GM18868 (cell line): ENCODE data around the gene BICRA.
"Not testable (repeated sequence)": the region's sequence is repeated elsewhere in the genome, so short reads cannot be mapped to it uniquely, and the experiment has no call there.

ENCODE experiments used
- ATAC-seq: cut with Tn5 transposase; IDR thresholded peaks from one replicate; pipeline ENCODE4 v1.9.1; 2021; ENCODE audit warnings: mild to moderate bottlenecking, moderate library complexity; ENCODE audit not compliant: unreplicated experiment

BICRA gene

DNA sequence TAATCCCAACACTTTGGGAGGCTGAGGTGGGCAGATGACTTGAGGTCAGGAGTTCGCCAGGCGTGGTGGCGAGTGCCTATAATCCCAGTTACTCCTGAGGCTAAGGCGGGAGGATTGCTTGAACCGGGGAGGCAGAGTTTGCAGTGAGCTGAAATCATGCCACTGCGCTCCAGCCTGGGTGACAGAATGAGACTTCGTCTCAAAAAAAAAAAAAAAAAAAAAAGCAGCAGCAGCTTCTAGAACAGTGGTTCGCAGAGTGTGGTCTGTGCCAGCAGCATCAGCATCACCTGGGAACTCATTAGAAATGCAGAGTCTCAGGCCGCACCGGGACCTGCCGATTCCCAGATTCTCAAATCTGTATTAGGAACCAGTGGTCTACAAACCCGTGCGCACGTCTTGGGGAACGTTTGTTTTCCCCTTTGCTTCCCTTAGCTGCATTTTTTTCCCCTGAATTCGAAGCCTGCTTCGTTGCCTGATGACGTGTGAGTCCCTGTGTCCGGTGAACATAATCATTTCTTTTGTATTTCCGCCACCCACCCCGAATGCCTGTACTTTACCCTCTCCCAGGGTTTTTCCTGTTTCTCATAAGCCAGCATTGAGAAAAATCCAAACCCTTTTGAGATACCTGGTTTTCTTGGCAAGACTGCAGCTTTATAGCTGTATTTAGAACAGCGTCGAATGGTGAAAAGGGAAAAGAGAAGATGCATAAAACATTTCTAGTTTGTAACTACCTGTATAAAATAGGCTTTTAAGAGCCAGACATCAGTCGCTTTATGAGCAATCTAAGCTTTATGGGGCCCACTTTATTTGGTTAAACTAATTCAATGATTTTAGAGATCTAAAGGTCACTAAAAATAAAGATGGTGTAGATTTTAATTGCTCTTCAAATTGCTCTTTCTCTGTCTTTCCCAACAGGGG lies 49.8 kb downstream of the BICRA start:
- no peak for ATAC-seq

DNA sequence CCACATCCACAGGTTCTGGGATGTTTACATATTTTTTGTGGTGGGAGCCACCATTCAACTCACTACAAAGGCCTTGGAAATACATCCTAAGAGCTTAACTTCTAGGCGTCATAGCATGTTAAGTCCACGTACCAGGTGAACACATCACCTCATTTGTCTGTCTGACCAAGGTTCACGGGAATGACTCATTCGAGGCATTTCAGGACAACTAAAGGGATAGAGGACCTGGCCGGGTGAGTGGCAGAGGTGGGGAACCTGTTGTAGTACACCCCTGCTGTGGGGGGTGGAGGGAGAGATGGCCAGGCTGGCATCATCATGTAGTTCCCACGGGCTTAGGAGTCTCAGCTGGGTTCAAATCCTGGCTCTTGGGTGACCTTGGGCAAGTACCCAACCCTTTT lies 51.5 kb downstream of the BICRA start:
- ATAC-seq = no peak

DNA sequence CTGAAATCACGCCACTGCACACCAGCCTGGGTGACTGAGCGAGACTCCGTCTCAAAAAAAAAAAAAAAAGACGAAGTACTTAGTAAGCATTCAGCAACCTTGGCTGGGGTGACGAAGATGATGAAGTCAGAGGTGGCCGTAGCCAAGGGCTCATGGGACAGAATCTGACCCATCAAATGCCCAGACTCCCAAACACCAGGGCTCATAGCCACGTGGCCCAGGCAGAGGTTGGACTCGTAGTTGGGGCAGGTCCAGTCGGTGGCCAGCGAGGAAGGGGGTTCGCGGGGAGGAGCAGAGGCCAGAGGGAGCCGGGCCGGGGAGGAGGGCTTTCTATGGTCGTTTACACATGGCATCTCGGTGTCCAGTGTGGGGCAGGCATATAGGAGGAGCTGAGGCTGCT lies 52.2 kb downstream of the BICRA start:
- no peak for ATAC-seq

DNA sequence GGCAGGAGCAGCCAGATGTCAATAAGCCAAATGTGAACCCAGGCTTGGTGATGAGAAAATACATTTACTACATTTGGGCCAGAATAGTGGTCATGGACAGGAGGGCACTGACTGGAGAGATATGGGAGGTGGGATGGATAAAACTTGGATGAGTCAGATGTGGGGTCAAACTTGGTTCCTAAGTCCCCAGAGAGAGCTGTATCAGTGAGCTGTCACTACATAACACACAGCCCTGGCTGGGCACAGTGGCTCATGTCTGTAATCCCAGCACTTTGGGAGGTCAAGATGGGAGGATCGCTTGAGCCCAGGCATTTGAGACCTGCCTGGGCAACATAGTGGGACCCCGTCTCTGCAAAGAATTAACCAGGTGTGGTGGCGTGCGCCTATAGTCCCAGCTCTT lies 52.7 kb downstream of the BICRA start:
- no peak for ATAC-seq

DNA sequence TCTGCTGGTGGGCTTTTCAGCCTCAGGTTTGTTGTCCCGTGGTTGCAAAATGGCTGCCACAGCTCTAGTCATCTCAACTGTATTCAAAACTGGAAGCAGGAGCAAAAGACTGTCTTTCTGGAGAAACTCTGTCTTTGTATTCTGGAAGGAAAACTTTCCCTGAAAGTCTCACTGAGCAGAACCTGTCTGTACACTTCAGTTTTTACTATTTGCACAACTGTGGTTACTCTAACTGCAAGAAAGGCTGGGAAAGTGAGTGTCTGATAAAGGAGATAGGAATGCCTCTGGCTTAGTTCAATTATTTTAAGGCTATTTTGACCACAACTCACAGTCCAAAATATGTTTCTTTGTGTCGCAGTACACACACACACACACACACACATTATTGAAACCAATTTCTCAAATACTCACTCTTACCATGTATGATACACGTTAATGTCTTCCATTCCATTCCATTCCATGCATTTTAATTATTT lies 54.5 kb downstream of the BICRA start:
- no peak for ATAC-seq

DNA sequence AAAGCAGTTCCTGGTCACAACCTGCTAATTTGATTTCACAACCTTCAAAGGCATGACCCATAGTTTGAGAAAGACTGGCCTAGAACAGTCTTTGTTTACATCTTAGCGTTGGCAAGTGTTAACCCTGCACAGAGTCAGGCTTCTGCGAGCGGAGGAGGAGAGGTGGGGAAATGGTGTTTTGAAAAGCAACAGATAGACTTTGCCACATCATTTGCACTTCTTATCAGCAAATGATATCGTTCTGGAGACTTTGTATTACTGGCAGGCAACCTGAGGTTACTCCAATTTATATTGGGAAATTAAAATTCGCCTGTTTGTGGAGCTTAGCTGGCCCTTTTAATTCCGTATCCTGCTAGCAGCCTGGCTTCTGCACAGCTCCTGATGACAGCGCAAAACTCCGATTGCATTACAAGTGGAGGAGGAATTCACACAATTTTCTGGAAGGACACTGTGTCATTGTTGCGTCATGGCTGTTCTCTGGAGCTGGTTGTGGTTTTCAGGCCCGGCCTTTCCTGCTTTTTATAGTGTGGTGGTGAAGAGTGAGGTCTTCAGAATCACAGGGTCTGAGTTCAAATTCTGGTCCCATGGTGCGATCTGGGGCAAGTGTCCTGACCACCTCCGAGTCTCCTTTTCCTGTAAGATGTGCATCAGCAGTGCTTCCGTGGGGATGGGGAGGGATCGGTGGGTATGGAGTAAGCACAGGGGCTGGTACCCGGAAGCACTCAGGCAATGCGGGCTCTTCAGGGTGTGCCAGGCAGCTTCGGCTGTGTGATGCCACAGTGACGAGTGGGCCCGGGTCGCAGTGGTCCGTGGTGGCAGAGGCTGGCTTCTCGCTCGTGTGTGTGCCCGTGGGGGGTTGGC lies 55.2 kb downstream of the BICRA start:
- no peak for ATAC-seq

DNA sequence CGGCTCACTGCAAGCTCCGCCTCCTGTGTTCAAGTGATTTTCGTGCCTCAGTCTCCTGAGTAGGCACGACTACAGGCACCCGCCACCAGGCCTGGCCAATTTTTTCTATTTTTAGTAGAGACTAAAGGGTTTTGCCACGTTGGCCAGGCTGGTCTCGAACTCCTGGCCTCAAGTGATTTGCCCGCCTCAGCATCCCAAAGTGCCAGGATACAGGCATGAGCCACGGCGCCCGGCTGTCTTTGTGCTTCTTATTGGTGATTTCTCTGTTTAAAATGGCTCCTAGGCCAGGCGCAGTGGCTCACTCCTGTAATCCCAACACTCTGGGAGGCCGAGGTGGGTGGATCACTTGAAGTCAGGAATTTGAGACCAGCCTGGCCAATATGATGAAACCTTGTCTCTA lies 59.6 kb downstream of the BICRA start:
- not testable (repeated sequence) for ATAC-seq

DNA sequence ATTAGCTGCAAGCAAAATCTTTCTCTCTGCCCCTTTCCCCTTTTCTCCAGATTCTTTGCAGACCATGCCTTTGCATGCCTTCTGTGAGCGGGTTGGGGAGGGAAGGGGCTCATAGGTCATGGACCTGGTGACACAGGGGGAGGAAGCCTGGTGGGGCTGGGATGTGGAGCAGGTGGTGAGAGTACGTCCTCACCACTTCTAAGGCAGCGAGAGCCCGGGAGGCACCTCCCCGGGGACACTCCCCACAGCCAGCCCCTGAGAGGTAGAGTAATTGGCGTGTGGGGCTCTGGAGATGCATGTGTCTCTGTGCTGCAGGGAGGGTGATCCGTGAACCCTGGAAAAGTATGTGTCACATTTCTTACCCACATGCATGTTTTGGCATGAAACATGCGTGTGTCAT lies 61.8 kb downstream of the BICRA start:
- ATAC-seq = no peak

DNA sequence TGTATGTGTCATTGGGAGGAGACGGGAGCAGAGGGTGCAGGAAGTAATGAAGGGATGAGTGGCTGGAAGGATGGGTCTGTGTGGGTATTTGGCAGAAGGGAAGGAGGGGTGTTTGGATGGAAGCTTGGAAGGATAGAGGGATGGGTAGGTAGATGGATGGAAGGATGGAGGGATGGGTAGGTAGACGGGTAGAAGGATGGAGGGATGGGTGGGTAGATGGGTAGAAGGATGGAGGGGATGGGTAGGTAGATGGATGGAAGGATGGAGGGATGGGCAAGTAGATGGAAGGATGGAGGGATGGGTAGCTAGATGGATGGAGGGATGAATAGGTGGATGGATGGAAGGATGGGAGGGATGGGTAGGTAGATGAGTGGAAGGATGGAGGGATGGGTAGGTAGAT lies 62.6 kb downstream of the BICRA start:
- no peak for ATAC-seq

DNA sequence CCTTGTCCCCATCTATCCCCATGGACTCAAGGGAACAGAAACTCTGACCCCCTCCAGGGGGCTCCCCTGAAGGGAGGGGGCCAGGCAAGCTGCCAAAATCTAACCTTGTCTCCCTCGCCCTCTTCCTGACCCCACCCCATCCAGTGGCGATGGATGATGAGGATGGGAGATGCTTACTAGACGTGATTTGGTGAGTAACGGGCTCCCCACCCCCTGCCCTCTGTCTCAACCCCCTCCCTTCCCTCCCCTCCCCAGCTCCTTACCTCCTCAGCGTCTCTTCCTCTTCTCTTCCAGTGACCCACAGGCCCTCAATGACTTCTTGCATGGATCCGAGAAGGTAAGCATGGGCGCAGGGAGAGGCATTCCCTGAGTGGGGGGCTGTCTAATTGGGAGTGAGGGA lies 64.5 kb downstream of the BICRA start:
- no peak for ATAC-seq

DNA sequence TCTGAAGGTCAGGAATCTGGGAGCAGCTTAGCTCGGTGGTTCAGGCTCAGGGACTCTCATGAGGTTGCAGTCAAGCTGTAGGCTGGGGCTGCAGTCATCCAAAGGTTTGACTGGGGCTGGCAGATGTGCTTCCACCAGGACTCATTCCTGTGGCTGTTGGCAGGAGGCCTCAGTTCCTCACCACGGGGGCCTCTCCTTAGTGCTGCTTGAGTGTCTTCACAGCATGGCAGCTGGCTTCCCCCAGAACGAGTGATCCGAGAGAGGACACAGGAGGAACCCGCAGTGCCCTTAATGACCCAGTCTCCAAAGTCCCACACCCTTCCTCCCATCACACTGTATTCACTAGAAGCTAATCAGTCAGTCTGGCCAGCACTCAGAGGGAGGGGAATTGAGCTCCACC lies 65.6 kb downstream of the BICRA start:
- no peak for ATAC-seq

DNA sequence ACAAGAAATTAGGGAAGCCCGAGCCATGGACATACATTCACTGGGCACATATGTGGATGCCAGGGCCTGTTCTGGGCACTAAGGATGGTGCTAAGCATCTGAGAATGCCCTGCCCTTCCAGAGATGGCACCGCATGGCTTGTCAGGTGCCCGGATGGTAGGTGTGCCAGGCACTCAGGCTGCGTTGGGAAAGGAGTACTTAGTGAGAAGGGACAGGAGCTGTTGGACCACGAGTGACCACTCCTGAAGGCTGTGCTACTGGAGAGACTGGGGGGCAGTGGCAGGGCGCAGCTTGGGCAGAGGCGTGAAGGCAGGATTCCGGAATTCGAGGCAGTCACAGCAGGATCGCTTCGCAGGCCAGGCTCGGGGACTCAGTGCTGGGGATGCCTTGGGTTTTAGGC lies 66.3 kb downstream of the BICRA start:
- ATAC-seq = no peak

DNA sequence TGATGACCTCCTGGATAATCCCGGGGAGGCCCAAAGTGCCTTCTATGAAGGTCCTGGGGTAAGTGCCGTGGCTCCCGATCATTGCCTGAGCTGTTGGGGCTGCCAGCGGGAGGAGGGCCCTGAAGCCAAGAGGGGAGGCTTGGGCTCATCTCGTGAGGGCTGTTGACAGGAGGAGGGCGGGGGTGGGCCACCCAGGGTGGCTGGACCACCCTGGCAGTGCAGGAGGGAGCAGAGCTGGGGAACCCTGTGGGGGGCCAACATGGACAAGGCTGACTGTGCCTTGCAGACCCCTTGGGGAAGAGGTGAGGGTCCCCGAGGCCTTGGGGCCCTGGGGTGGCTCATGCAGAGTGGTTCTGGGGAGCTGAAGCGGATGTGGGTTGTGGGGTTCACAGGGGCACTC lies 66.9 kb downstream of the BICRA start:
- no peak for ATAC-seq

DNA sequence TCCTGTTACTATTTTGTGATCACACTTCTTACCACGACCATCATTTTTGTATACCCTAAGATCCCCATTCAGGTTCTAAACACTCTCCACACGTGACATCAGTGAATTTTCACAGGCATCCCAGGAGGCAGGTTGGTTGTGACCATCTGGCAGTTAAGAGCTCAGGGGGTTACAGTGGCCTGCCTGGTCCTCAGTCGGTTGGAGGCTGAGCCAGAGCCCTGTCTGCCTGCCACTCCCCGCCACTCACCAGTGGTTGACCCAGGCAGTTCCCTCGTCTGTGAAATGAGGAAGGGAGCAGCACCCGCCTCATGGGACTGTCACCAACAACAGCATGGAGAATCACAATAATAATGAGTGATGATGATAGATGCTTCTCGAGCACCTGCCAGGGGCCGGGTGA lies 67.9 kb downstream of the BICRA start:
- ATAC-seq = no peak

DNA sequence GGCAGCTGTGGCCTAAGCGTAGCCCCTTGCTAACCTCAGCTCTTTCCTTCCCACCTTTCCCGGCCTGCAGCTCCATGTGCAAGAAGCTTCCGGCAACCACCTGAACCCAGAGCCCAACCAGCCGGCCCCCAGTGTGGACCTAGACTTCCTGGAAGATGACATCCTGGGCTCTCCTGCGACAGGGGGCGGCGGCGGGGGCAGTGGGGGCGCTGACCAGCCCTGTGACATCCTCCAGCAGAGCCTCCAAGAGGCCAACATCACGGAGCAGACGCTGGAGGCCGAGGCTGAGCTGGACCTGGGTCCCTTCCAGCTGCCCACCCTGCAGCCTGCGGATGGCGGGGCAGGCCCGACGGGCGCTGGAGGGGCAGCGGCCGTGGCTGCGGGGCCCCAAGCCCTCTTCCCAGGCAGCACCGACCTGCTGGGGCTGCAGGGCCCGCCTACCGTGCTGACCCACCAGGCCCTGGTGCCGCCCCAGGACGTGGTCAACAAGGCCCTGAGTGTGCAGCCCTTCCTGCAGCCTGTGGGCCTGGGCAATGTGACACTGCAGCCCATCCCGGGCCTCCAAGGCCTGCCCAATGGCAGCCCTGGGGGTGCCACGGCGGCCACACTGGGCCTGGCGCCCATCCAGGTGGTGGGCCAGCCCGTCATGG lies 70.4 kb downstream of the BICRA start:
- ATAC-seq = no peak

DNA sequence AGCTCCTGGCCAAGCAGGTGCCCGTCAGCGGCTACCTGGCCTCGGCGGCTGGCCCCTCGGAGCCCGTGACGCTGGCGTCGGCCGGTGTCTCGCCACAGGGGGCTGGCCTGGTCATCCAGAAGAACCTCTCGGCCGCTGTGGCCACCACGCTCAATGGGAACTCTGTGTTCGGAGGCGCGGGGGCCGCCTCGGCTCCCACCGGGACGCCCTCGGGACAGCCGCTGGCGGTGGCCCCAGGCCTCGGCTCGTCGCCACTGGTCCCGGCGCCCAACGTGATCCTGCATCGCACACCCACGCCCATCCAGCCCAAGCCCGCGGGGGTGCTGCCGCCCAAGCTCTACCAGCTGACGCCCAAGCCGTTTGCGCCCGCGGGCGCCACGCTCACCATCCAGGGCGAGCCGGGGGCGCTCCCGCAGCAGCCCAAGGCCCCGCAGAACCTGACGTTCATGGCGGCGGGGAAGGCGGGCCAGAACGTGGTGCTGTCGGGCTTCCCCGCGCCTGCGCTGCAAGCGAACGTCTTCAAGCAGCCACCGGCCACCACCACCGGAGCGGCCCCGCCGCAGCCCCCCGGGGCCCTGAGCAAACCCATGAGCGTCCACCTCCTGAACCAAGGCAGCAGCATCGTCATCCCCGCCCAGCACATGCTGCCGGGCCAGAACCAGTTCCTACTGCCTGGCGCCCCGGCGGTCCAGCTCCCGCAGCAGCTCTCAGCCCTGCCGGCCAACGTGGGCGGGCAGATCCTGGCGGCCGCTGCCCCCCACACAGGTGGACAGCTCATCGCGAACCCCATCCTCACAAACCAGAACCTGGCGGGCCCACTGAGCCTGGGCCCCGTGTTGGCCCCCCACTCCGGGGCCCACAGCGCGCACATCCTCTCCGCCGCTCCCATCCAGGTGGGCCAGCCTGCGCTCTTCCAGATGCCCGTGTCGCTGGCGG lies 71.3 kb downstream of the BICRA start:
- ATAC-seq = no peak

DNA sequence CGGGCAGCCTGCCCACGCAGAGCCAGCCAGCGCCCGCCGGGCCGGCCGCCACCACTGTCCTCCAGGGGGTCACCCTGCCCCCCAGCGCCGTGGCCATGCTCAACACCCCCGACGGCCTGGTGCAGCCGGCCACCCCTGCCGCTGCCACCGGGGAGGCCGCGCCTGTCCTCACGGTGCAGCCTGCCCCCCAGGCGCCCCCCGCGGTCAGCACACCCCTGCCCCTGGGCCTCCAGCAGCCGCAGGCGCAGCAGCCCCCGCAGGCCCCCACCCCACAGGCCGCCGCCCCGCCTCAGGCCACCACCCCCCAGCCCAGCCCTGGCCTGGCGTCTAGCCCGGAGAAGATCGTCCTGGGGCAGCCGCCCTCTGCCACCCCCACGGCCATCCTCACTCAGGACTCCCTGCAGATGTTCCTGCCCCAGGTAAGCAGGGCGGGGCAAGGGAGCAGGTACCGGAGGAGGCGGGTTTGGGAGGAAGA lies 72.0 kb downstream of the BICRA start:
- ATAC-seq = no peak

DNA sequence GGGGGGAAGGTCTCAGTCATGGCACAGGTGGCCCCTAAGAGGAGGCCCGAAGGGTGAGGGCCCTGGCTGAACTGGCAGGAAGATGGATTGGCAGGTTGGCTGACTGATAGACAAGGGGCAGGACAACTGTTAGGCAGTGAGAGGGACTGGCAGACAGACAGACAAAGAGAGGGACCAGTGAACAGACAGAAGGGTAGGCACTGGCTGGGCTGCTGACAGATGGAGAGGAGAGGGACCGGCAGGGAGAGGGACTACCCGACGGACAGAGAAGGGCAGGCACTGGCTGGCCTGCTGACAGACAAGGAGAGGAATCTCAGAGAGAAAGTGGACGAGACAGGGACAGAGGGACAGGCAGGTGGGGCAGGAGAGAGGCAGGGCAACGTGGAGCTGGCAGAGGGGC lies 72.5 kb downstream of the BICRA start:
- ATAC-seq = no peak

DNA sequence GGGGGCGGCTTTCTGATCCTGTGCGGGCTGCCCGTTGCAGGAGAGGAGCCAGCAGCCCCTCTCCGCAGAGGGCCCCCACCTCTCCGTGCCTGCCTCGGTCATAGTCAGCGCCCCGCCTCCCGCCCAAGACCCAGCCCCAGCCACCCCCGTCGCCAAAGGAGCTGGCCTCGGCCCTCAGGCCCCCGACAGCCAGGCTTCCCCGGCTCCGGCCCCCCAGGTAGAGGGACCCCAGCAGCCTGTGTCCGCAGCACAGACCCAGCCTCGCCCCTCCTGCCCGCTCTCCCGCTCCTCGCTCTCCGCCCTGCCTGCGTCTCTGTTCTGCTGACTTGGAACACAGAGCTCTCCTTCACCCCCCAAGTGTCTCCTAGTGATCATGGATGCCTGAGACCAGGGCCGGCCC lies 73.0 kb downstream of the BICRA start:
- no peak for ATAC-seq

DNA sequence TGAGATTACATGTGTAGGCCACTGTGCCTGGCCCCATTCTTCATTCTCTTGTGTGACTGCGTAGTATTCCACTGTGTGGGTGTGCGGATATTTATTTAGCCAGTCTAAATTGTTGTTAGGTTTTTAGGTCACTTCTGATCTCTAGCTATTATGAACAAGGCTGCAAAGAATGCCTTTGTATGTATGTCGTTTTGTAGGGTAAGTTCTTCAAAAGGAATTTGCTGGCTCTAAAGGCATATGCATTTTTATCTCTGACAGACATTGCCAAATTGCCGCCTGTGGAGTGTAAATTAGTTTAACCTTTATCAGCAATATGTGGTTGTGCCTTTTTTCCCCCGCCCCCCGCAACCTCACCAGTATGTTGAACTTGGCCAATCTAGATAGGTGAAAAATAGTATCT lies 74.0 kb downstream of the BICRA start:
- ATAC-seq = no peak
